Neutrophil (primary cell): ENCODE results near the gene HAO2.

Source experiments
- H3K27ac ChIP-seq: fragments of 200-600 bp; sonication (generic); 2 replicates; pipeline ENCODE4 v1.5.1; 2016; ENCODE audit warnings: mild to moderate bottlenecking, moderate library complexity
- H3K27me3 ChIP-seq: fragments of 200-600 bp; sonication (generic); 2 replicates; pipeline ENCODE4 v1.6.0; 2016; ENCODE audit warnings: mild to moderate bottlenecking
- H3K36me3 ChIP-seq: fragments of 200-600 bp; sonication (generic); 2 replicates; pipeline ENCODE4 v1.5.1; 2017
- H3K4me1 ChIP-seq, 2 experiments: fragments of 200-600 bp in 1 of 2; sonication (generic) in 1 of 2; 1 replicate in 1 of 2; 2 replicates in 1 of 2; pipeline versions ENCODE4 v1.5.1 to v1.6.1; 2013 to 2016; ENCODE audit warnings: low read depth in 1 of 2, low read length in 1 of 2, mild to moderate bottlenecking in 1 of 2, moderate library complexity in 1 of 2; ENCODE audit not compliant: control insufficient read depth in 1 of 2, insufficient read depth in 1 of 2
- H3K4me3 ChIP-seq, 2 experiments: fragments of 200-600 bp in 1 of 2; sonication (generic) in 1 of 2; 1 replicate in 1 of 2; 2 replicates in 1 of 2; pipeline ENCODE4 v1.5.1; 2013 to 2016; ENCODE audit warnings: low read depth in 1 of 2, low read length in 1 of 2, mild to moderate bottlenecking in 1 of 2, moderate library complexity in 1 of 2
- H3K9me3 ChIP-seq: fragments of 200-600 bp; sonication (generic); 2 replicates; pipeline ENCODE4 v1.5.1; 2016
- TF ChIP-seq, protein P1 (sequence below): fragments of 200-600 bp; sonication (generic); IDR thresholded peaks from 2 replicates; pipeline ENCODE4 v1.5.1; 2016; ENCODE audit warnings: antibody characterized with exemption

Gene HAO2

DNA sequence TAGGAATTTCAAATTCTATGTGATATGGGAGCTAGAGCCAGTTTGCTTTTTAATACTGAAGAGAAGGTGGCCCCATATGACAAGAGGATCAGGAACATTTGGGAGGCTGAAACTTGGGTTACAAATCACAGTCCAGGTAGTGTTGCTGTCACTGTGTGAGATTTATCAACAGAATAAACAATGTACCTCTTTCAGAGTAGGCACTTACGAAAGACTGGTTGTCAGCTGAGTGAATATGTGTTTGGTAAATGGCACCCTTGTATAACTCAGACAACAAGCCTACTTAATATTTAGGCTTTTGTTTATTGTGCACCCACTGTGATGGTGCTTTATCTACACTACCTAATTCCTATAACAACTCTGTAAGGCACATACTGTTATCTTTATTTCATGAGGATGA lies 7.4 kb upstream of the HAO2 start:
- Histone ChIP-seq H3K4me3 (no peak overlapping the region), H3K36me3 (no peaks in the 10 kb centered on the region), H3K27ac (no peak overlapping the region), H3K9me3 (no peaks in the 10 kb centered on the region), H3K4me1 (no peaks in the 10 kb centered on the region), H3K27me3 (no peaks in the 10 kb centered on the region)
- TF ChIP-seq, protein P1, sequence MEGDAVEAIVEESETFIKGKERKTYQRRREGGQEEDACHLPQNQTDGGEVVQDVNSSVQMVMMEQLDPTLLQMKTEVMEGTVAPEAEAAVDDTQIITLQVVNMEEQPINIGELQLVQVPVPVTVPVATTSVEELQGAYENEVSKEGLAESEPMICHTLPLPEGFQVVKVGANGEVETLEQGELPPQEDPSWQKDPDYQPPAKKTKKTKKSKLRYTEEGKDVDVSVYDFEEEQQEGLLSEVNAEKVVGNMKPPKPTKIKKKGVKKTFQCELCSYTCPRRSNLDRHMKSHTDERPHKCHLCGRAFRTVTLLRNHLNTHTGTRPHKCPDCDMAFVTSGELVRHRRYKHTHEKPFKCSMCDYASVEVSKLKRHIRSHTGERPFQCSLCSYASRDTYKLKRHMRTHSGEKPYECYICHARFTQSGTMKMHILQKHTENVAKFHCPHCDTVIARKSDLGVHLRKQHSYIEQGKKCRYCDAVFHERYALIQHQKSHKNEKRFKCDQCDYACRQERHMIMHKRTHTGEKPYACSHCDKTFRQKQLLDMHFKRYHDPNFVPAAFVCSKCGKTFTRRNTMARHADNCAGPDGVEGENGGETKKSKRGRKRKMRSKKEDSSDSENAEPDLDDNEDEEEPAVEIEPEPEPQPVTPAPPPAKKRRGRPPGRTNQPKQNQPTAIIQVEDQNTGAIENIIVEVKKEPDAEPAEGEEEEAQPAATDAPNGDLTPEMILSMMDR: no peak

DNA sequence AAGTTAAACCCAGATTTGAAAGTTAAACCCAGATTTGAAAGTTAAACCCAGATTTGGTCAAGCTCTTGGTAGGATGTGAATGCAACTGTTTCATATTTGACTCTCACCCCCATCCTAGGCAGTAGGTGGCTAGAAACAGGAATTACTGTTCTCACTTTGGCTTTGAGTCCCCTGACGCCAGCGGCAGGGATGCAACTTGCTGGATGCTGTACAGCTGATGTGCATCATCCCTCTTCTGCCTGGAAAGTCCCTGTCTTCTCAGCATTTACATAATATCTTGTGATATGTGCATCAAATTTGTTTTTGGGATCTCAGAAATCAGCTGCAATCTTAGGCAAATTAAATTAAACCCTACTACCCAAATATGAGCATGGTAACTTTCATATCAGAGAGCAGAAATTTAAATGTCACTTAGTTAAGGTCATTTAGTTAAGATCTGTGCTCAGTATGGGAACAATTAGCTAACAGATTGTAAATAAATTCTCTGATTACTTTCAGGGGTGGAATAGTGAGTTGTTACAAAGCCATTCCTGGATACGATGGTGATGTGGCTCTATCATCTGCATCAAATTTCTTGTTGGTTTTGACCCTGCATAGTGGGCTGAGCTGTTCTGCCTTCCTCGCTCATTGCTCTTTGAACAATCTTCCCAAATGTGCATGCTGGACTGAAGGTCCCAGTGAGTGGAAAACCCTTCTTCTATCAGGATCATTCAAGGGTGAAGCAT lies 6.8 kb upstream of the HAO2 start:
- H3K36me3 ChIP-seq: no peaks in the 10 kb centered on the region
- H3K4me1 ChIP-seq: no peaks in the 10 kb centered on the region
- H3K27me3 ChIP-seq: no peaks in the 10 kb centered on the region
- TF ChIP-seq, protein P1: no peak
- H3K9me3 ChIP-seq: no peaks in the 10 kb centered on the region
- H3K4me3 ChIP-seq: no peak overlapping the region
- H3K27ac ChIP-seq: no peak overlapping the region

DNA sequence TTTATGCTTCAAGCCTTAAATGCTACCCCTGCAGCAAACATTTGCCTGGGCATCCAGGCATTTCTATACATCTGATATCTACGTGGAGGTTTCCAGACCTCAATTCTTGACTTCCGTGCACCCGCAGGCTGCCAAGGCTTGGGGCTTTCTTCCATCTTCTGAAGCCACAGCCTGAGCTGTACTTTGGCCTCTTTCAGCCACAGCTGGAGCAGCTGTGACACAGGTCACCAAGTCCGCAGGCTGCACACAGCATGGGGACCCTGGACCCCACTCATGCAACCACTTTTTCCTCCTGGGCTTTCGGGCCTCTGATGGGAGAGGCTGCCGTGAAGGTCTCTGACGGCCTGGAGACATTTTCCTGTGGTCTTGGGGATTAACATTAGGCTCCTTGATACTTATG lies 5.4 kb upstream of the HAO2 start:
- H3K4me1 ChIP-seq: no peaks in the 10 kb centered on the region
- no peaks in the 10 kb centered on the region for H3K27me3 ChIP-seq
- no peak overlapping the region for H3K27ac ChIP-seq
- H3K9me3 ChIP-seq: no peaks in the 10 kb centered on the region
- TF ChIP-seq, protein P1: no peak
- H3K4me3 ChIP-seq: no peak overlapping the region
- no peaks in the 10 kb centered on the region for H3K36me3 ChIP-seq

DNA sequence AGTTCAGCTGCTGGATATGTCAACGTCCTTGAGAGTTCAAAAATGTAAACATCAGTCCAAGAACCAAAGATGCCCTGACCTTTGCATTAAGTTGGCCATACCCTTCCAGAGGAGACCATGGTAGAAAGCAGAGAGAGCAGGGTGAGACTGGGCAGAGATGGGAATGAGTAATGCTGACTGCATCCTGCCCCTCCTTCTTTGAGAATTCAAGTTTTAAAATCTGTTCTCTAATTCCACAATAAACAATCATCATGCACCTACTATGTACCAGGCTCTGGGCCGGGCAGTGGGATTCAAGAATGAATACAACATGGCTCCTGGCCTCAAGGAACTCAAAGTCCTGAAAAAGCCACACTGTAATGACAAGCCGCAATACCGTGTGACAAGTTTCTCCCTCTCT lies 3.9 kb upstream of the HAO2 start:
- no peaks in the 10 kb centered on the region for H3K27me3 ChIP-seq
- H3K4me1 ChIP-seq: no peaks in the 10 kb centered on the region
- TF ChIP-seq, protein P1: no peak
- no peak overlapping the region for H3K27ac ChIP-seq
- no peaks in the 10 kb centered on the region for H3K36me3 ChIP-seq
- H3K4me3 ChIP-seq: no peak overlapping the region
- H3K9me3 ChIP-seq: no peaks in the 10 kb centered on the region

DNA sequence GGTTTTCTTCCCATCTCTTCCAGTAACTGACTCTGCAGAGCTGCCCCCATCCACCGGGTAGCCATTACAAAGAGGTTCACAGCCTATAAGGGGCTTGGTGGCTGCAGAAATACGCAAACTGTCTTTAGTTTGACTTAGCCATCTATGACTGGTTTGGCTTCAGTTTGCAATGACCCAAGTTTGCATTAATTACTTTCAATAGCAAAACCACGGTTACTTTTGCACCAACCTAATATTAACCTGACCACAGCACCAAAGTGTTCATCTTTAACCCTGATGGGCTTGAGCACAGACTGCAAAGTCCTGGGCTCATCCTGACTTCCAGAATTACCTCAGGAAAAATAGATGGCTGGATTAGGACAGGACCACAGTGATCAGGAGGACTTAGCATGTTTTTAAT lies 2.2 kb upstream of the HAO2 start:
- no peaks in the 10 kb centered on the region for H3K4me1 ChIP-seq
- H3K4me3 ChIP-seq: no peak overlapping the region
- TF ChIP-seq, protein P1: no peak
- H3K27me3 ChIP-seq: peaks cover 4% of the 10 kb centered on the region
- no peaks in the 10 kb centered on the region for H3K36me3 ChIP-seq
- H3K9me3 ChIP-seq: no peaks in the 10 kb centered on the region
- no peak overlapping the region for H3K27ac ChIP-seq
